Measurements from ENCODE around the gene SF3A2.

The SF3A2 gene

DNA sequence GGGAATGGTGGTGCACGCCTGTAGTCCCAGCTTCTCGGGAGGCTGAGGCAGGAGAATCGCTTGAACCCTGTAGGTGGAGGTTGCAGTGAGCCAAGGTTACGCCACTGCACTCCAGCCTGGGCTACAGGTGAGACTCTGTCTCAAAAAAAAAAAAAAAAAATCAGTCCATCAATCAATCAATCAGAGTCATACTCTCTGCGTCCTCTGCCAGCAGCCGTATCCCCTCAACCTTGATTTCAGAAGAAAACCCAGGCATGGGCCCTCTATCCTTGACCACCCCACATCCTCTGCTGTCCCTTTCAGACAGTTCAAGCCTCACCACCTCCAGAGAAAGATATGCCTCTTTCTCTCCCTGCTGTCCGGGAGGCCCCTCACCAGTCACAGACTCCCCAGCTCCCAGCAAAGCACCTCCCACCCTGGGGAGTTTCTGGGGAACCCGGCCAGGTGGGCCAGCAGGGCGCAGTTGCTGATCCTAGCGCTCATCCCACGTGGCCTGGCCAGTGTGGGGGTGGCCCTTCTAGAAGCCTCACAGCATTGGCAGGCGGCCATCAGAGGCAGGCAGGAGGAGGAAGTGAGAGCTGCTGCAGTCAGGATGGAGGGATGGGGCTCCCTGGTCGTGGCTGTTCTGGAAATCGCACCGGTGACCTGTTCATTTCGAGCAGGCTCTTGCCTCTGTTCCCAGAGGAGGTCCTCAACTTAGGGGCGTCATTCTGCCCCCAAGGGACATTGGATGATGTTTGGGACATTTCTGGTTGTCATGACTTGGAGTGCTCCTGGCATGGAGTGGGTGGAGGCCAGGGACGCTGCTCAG lies 29.8 kb downstream of the SF3A2 start (continued):
- TF ChIP-seq ZNF398 (tag by site-specific recombination; IDR thresholded peaks at IDR 0.05) (peak; percentile 53), ZIC2 (tag by site-specific recombination; IDR thresholded peaks at IDR 0.05) (peak; percentile 73), ZFHX2 (tag by site-specific recombination; conservative IDR thresholded peaks at IDR 0.05) (peak; percentile 84), ZNF600 (tag by site-specific recombination; IDR thresholded peaks at IDR 0.05) (peak; percentile 76), ZNF341 (tag by site-specific recombination; IDR thresholded peaks at IDR 0.05; ENCODE audit: low read depth) (peak; percentile 85), ZNF335 (tag by site-specific recombination; conservative IDR thresholded peaks at IDR 0.05) (peak; percentile 49), ZNF488 (tag by site-specific recombination; IDR thresholded peaks at IDR 0.05) (no peak)

- Histone ChIP-seq H3K9me3 (ENCODE audit: control insufficient read depth, insufficient read depth, low read depth, low read length) (no peaks in the 10 kb centered on the region), H3K4me1 (ENCODE audit: control insufficient read depth, insufficient read depth, low read length) (0 out of 2 replicates have a peak, but pooled peaks cover 5% of the 10 kb centered on the region), H3K27ac (ENCODE audit: extremely low read depth, low read depth, low read length) (no peak overlapping the region), H3K4me3 (ENCODE audit: low read depth, low read length) (no peak overlapping the region; the same call in 1 of the 2 replicates), H3K36me3 (ENCODE audit: control insufficient read depth in 2 of 2, insufficient read depth in 1 of 2, low read length in 2 of 2) (peaks cover 6 to 21% of the 10 kb centered on the region in 2 experiments; a peak in 2 of 3 replicates)
- ChIA-PET POLR2A (no interaction called here), CTCF (no interaction called here)
- TF ChIP-seq ZNF600 (tag by site-specific recombination; IDR thresholded peaks at IDR 0.05) (no peak), ZNF610 (tag by site-specific recombination; IDR thresholded peaks at IDR 0.05; ENCODE audit: borderline replicate concordance) (no peak), BCL6B (tag by site-specific recombination; IDR thresholded peaks at IDR 0.05) (no peak), ZNF248 (tag by site-specific recombination; IDR thresholded peaks at IDR 0.05) (no peak), ZNF791 (tag by site-specific recombination; IDR thresholded peaks at IDR 0.05) (no peak), ZNF391 (tag by site-specific recombination; IDR thresholded peaks at IDR 0.05; ENCODE audit: borderline replicate concordance, low read depth) (no peak), ZNF639 (tag by site-specific recombination; IDR thresholded peaks at IDR 0.05) (no peak), ZNF433 (tag by site-specific recombination; IDR thresholded peaks at IDR 0.05; ENCODE audit: low read depth) (no peak), ZNF701 (tag by site-specific recombination; IDR thresholded peaks at IDR 0.05) (no peak), ZNF133 (tag by site-specific recombination; IDR thresholded peaks at IDR 0.05) (no peak), ZNF548 (tag by site-specific recombination; IDR thresholded peaks at IDR 0.05) (no peak), ZNF670 (tag by site-specific recombination; IDR thresholded peaks at IDR 0.05; ENCODE audit: low read depth) (no peak), ZNF354C (tag by site-specific recombination; IDR thresholded peaks at IDR 0.05; ENCODE audit: borderline replicate concordance, low read depth) (no peak)
- TF ChIP-seq, protein P1, sequence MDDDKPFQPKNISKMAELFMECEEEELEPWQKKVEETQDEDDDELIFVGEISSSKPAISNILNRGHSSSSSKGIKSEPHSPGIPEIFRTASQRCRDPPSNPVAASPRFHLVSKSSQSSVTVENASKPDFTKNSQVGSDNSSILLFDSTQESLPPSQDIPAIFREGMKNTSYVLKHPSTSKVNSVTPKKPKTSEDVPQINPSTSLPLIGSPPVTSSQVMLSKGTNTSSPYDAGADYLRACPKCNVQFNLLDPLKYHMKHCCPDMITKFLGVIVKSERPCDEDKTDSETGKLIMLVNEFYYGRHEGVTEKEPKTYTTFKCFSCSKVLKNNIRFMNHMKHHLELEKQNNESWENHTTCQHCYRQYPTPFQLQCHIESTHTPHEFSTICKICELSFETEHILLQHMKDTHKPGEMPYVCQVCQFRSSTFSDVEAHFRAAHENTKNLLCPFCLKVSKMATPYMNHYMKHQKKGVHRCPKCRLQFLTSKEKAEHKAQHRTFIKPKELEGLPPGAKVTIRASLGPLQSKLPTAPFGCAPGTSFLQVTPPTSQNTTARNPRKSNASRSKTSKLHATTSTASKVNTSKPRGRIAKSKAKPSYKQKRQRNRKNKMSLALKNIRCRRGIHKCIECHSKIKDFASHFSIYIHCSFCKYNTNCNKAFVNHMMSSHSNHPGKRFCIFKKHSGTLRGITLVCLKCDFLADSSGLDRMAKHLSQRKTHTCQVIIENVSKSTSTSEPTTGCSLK (tag by site-specific recombination; IDR thresholded peaks at IDR 0.05): no peak
- TF ChIP-seq, protein P2, sequence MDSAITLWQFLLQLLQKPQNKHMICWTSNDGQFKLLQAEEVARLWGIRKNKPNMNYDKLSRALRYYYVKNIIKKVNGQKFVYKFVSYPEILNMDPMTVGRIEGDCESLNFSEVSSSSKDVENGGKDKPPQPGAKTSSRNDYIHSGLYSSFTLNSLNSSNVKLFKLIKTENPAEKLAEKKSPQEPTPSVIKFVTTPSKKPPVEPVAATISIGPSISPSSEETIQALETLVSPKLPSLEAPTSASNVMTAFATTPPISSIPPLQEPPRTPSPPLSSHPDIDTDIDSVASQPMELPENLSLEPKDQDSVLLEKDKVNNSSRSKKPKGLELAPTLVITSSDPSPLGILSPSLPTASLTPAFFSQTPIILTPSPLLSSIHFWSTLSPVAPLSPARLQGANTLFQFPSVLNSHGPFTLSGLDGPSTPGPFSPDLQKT (IDR thresholded peaks at IDR 0.05; ENCODE audit: borderline replicate concordance, low read depth, low read length): no peak
- TF ChIP-seq, protein P3, sequence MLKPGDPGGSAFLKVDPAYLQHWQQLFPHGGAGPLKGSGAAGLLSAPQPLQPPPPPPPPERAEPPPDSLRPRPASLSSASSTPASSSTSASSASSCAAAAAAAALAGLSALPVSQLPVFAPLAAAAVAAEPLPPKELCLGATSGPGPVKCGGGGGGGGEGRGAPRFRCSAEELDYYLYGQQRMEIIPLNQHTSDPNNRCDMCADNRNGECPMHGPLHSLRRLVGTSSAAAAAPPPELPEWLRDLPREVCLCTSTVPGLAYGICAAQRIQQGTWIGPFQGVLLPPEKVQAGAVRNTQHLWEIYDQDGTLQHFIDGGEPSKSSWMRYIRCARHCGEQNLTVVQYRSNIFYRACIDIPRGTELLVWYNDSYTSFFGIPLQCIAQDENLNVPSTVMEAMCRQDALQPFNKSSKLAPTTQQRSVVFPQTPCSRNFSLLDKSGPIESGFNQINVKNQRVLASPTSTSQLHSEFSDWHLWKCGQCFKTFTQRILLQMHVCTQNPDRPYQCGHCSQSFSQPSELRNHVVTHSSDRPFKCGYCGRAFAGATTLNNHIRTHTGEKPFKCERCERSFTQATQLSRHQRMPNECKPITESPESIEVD (tag by site-specific recombination; IDR thresholded peaks at IDR 0.05): no peak
- TF ChIP-seq, protein P4, sequence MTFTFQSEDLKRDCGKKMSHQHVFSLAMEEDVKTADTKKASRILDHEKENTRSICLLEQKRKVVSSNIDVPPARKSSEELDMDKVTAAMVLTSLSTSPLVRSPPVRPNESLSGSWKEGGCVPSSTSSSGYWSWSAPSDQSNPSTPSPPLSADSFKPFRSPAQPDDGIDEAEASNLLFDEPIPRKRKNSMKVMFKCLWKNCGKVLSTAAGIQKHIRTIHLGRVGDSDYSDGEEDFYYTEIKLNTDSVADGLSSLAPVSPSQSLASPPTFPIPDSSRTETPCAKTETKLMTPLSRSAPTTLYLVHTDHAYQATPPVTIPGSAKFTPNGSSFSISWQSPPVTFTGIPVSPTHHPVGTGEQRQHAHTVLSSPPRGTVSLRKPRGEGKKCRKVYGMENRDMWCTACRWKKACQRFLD (tag by site-specific recombination; IDR thresholded peaks at IDR 0.05): no peak
Measured at GRCh38 chr19:2268480-2268830, 31.8 kb downstream of the SF3A2 start.
